Ishikawa (cell line): ENCODE data around the gene ARMC9.

Experiments
- CEBPB ChIP-seq: IDR thresholded peaks from 2 replicates; pipeline ENCODE4 v1.6.1; 2012
- CREB1 ChIP-seq: IDR thresholded peaks from 2 replicates; pipeline ENCODE4 v1.6.1; 2012; ENCODE audit warnings: low read depth
- EGR1 ChIP-seq: IDR thresholded peaks from 2 replicates; pipeline ENCODE4 v1.6.1; 2012
- EP300 ChIP-seq: IDR thresholded peaks from 2 replicates; pipeline ENCODE4 v1.6.1; 2012; ENCODE audit warnings: borderline replicate concordance
- FOXM1 ChIP-seq: IDR thresholded peaks from 2 replicates; pipeline ENCODE4 v1.6.1; 2012; ENCODE audit warnings: low read depth, borderline replicate concordance
- NFIC ChIP-seq: IDR thresholded peaks from 2 replicates; pipeline ENCODE4 v1.6.1; 2012
- RAD21 ChIP-seq: IDR thresholded peaks from 2 replicates; pipeline ENCODE4 v1.6.1; 2012; ENCODE audit warnings: low read depth
- TAF1 ChIP-seq: IDR thresholded peaks from 2 replicates; pipeline ENCODE4 v1.6.1; 2012; ENCODE audit warnings: low read depth, mild to moderate bottlenecking
- TCF12 ChIP-seq: IDR thresholded peaks from 2 replicates; pipeline ENCODE4 v1.6.1; 2012; ENCODE audit warnings: low read depth
- TEAD4 ChIP-seq: IDR thresholded peaks from 2 replicates; pipeline ENCODE4 v1.6.1; 2012
- YY1 ChIP-seq: IDR thresholded peaks from 2 replicates; pipeline ENCODE4 v1.6.1; 2012; ENCODE audit warnings: low read depth
- ZBTB7A ChIP-seq: IDR thresholded peaks from 2 replicates; pipeline ENCODE4 v1.6.1; 2012; ENCODE audit warnings: low read depth
- TF ChIP-seq, protein P1 (sequence below): IDR thresholded peaks from 2 replicates; pipeline ENCODE4 v1.6.1; 2012; ENCODE audit warnings: low read depth, mild to moderate bottlenecking
- TF ChIP-seq, protein P2 (sequence below): IDR thresholded peaks from 2 replicates; pipeline ENCODE4 v1.6.1; 2012
- TF ChIP-seq, protein P3 (sequence below): IDR thresholded peaks from 2 replicates; pipeline ENCODE4 v1.6.1; 2012

The ARMC9 gene

DNA sequence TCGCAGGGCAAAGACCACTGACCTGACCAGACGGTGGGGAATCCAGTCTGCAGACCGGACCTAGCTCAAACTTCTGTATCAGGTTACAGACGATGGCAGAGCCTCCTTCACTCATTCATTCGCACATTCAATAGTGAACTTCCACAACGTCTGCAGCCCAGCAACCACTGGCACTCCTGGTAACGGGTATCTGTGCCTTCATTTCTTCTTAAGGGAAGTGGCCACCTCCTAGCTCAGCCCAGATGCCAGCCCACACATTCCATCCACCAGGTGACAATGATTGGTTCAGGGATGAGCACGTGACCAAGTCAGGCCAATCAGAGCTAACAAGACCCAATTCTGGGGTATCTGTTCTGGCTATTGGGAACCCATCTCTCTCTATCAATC is 15.9 kb upstream of the ARMC9 start:
- TF ChIP-seq EP300 (no peak), CREB1 (no peak), RAD21 (no peak), CEBPB (no peak), TAF1 (no peak)
- TF ChIP-seq, protein P1, sequence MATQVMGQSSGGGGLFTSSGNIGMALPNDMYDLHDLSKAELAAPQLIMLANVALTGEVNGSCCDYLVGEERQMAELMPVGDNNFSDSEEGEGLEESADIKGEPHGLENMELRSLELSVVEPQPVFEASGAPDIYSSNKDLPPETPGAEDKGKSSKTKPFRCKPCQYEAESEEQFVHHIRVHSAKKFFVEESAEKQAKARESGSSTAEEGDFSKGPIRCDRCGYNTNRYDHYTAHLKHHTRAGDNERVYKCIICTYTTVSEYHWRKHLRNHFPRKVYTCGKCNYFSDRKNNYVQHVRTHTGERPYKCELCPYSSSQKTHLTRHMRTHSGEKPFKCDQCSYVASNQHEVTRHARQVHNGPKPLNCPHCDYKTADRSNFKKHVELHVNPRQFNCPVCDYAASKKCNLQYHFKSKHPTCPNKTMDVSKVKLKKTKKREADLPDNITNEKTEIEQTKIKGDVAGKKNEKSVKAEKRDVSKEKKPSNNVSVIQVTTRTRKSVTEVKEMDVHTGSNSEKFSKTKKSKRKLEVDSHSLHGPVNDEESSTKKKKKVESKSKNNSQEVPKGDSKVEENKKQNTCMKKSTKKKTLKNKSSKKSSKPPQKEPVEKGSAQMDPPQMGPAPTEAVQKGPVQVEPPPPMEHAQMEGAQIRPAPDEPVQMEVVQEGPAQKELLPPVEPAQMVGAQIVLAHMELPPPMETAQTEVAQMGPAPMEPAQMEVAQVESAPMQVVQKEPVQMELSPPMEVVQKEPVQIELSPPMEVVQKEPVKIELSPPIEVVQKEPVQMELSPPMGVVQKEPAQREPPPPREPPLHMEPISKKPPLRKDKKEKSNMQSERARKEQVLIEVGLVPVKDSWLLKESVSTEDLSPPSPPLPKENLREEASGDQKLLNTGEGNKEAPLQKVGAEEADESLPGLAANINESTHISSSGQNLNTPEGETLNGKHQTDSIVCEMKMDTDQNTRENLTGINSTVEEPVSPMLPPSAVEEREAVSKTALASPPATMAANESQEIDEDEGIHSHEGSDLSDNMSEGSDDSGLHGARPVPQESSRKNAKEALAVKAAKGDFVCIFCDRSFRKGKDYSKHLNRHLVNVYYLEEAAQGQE: no peak
- TF ChIP-seq, protein P2, sequence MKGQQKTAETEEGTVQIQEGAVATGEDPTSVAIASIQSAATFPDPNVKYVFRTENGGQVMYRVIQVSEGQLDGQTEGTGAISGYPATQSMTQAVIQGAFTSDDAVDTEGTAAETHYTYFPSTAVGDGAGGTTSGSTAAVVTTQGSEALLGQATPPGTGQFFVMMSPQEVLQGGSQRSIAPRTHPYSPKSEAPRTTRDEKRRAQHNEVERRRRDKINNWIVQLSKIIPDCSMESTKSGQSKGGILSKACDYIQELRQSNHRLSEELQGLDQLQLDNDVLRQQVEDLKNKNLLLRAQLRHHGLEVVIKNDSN: peak; percentile 80

DNA sequence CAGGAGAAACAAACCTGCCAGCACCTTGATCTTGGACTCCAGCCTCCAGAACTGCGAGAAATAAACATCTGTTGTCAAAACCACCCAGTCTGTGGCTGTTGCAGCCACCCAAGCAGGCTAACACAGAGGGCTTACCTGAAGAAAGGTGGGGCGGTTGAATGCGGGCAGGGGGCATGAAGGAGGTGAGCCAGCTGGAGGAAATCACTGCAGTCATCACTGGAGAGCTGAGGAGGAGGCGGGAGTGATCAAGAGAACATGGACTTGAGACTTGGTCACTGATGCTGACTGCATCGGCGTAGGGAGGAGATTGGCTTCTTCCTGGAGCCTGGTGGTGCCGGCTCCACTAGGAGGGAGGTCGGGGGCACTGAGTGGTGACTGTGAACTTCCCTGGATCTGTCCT is 14.6 kb upstream of the ARMC9 start:
- TF ChIP-seq TEAD4 (no peak), EGR1 (no peak), TAF1 (no peak), RAD21 (no peak), NFIC (no peak), TCF12 (no peak), EP300 (no peak), FOXM1 (no peak)
- TF ChIP-seq, protein P3, sequence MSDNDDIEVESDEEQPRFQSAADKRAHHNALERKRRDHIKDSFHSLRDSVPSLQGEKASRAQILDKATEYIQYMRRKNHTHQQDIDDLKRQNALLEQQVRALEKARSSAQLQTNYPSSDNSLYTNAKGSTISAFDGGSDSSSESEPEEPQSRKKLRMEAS: no peak
- TF ChIP-seq, protein P1: no peak

DNA sequence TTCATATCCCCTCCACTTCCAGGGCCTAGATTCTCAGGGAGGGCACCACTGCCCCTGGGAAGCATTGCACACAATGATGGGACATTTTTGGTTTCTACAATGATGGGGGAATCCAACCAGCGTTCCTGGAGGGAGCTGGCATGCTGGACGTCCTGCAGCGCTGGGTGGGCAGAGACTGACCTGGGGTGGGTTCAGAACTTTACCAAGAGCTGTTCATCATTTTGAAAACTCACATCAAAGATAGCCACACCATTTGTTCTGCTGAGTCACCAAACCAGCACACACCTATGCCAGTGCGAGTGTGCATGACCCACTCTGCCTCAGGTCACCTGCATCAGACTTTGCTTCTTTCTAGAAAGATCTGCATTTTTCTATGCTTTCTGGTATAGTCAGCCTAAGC is 14.1 kb upstream of the ARMC9 start:
- TF ChIP-seq NFIC (no peak), TCF12 (no peak), RAD21 (no peak), FOXM1 (no peak), CEBPB (no peak)
- TF ChIP-seq, protein P1: no peak
- TF ChIP-seq, protein P3: no peak
- TF ChIP-seq, protein P2: no peak

DNA sequence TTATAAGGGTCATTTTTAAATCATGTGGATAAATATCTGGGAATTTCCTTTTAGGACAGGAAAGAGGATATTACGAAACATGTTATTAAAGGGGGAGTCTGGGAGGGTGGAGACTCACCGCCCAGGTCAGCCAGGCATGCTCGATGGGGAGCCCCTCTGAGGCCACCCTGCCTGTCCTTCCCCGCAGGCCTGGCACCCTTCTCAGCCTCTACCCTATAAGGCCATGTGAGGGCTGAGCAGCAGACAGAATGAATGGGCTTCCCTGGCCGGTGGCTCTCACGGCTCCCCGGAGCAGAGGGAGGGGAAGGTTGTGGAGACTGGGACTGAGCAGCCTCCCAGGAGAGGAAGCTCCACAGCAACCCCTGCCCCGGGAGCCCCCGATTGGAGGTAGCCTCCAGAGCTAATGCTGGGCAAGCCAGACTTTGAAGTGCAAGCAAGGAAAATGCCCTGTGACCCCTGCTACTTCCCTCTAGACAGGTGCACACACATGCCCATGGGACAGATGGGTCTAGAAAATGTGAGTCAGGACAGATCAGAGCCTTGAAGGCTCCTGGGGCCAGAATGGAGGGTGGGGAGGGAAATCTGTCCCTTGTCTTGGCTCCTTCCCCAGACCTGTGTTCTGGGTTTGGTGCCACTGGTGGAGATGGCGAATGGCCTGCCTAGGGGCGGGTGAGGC is 13.2 kb upstream of the ARMC9 start:
- TF ChIP-seq CEBPB (no peak), EP300 (no peak), TAF1 (no peak), TEAD4 (no peak), TCF12 (no peak), ZBTB7A (no peak), NFIC (no peak), CREB1 (no peak), EGR1 (no peak), YY1 (no peak), RAD21 (no peak)
- TF ChIP-seq, protein P2: no peak
- TF ChIP-seq, protein P3: no peak
- TF ChIP-seq, protein P1: no peak
